GM23338 (cell line): ENCODE measurements around the gene RAB21. TPM values are rescaled to one million over a fixed set of nuclear protein-coding genes. Genes with fewer than 3 reads are reported as not detected.

Experiments used
- ATAC-seq: fragments of 200-7000 bp; cut with Tn5 transposase; 3 replicates; pipeline ENCODE4 v1.9.1; 2020
- DNase-seq: peaks from one replicate; pipeline ENCODE4 v3.0.0-alpha.2; 2015; ENCODE audit warnings: low spot score
- H2AFZ ChIP-seq: fragments of 200-600 bp; sonication (generic); 2 replicates; pipeline ENCODE4 v1.8.0; 2016; ENCODE audit warnings: antibody characterized with exemption, mild to moderate bottlenecking, moderate library complexity
- H3F3A ChIP-seq: fragments of 200-600 bp; sonication (generic); replicated peaks from 2 replicates; pipeline ENCODE4 v1.8.0; 2017; ENCODE audit warnings: antibody characterized with exemption, mixed run types, low read depth
- H3K27ac ChIP-seq: fragments of 200-600 bp; sonication (generic); 2 replicates; pipeline ENCODE4 v1.6.1; 2016; ENCODE audit warnings: low read depth
- H3K27me3 ChIP-seq: fragments of 200-600 bp; sonication (generic); 2 replicates; pipeline ENCODE4 v1.8.0; 2016; ENCODE audit warnings: mild to moderate bottlenecking, mixed run types, moderate library complexity; ENCODE audit not compliant: insufficient read depth
- H3K36me3 ChIP-seq: fragments of 200-600 bp; sonication (generic); 2 replicates; pipeline ENCODE4 v1.8.0; 2016; ENCODE audit warnings: mild to moderate bottlenecking; ENCODE audit not compliant: insufficient read depth
- H3K4me1 ChIP-seq: fragments of 200-600 bp; sonication (generic); 2 replicates; pipeline ENCODE4 v1.8.0; 2016; ENCODE audit warnings: mild to moderate bottlenecking, moderate library complexity; ENCODE audit not compliant: insufficient read depth
- H3K4me2 ChIP-seq: fragments of 200-600 bp; sonication (generic); 2 replicates; pipeline ENCODE4 v1.7.1; 2017; ENCODE audit warnings: mixed run types
- H3K4me3 ChIP-seq: fragments of 200-600 bp; sonication (generic); 2 replicates; pipeline ENCODE4 v1.6.1; 2016; ENCODE audit warnings: mixed run types
- H3K79me2 ChIP-seq: fragments of 200-600 bp; sonication (generic); replicated peaks from 2 replicates; pipeline ENCODE4 v1.8.0; 2017; ENCODE audit warnings: mild to moderate bottlenecking; ENCODE audit not compliant: insufficient read depth
- H3K9me2 ChIP-seq: fragments of 200-600 bp; sonication (generic); 2 replicates; pipeline ENCODE4 v1.8.0; 2017; ENCODE audit not compliant: insufficient read depth
- H4K20me1 ChIP-seq: fragments of 200-600 bp; sonication (generic); replicated peaks from 2 replicates; pipeline ENCODE4 v1.8.0; 2017; ENCODE audit warnings: mild to moderate bottlenecking; ENCODE audit not compliant: insufficient read depth
- H3K27ac Mint-ChIP-seq: 2 replicates; pipeline ENCODE4 v1.8.0; 2020; ENCODE audit warnings: inconsistent platforms, mild to moderate bottlenecking, moderate library complexity, mixed read lengths
- H3K27me3 Mint-ChIP-seq: 3 replicates; pipeline ENCODE4 v1.8.0; 2022; ENCODE audit warnings: low read depth, mild to moderate bottlenecking, moderate library complexity, mixed read lengths, inconsistent platforms; ENCODE audit not compliant: insufficient read depth, poor library complexity
- H3K36me3 Mint-ChIP-seq: 3 replicates; pipeline ENCODE4 v1.8.0; 2021; ENCODE audit warnings: low read depth, mild to moderate bottlenecking, inconsistent platforms, moderate library complexity, mixed read lengths
- H3K4me1 Mint-ChIP-seq: 3 replicates; pipeline ENCODE4 v1.8.0; 2020; ENCODE audit warnings: mild to moderate bottlenecking, inconsistent platforms, mixed read lengths
- H3K4me3 Mint-ChIP-seq: 3 replicates; pipeline ENCODE4 v1.8.0; 2021; ENCODE audit warnings: moderate library complexity, mild to moderate bottlenecking, inconsistent platforms, mixed read lengths
- H3K9me3 Mint-ChIP-seq: 3 replicates; pipeline ENCODE4 v1.8.0; 2020; ENCODE audit warnings: moderate library complexity, mild to moderate bottlenecking, inconsistent platforms, mixed read lengths
- CREB1 ChIP-seq: fragments of 250-450 bp; sonication (Bioruptor Pico); IDR thresholded peaks from 2 replicates; pipeline ENCODE4 v1.5.0; 2020; ENCODE audit warnings: low read depth, mild to moderate bottlenecking, moderate library complexity
- EZH2 ChIP-seq: fragments of 200-600 bp; sonication (generic); IDR thresholded peaks from one replicate; pipeline ENCODE4 v1.8.0; 2017; ENCODE audit warnings: antibody characterized with exemption, mild to moderate bottlenecking, low read depth; ENCODE audit not compliant: unreplicated experiment
- EZH2phosphoT487 ChIP-seq: fragments of 200-600 bp; sonication (generic); IDR thresholded peaks from one replicate; pipeline ENCODE4 v1.8.1; 2018; ENCODE audit warnings: antibody characterized with exemption; ENCODE audit not compliant: unreplicated experiment
- JUNB ChIP-seq: IDR thresholded peaks from one replicate; pipeline ENCODE4 v1.6.1; 2016; ENCODE audit warnings: antibody characterized with exemption; ENCODE audit not compliant: unreplicated experiment
- NANOG ChIP-seq: IDR thresholded peaks from 2 replicates; pipeline ENCODE4 v1.6.1; 2016; ENCODE audit warnings: antibody characterized with exemption, borderline replicate concordance
- POLR2AphosphoS5 ChIP-seq: IDR thresholded peaks from 2 replicates; pipeline ENCODE4 v1.6.1; 2016; ENCODE audit warnings: antibody characterized with exemption, low read depth
- STAT1 ChIP-seq: IDR thresholded peaks from one replicate; pipeline ENCODE4 v1.6.1; 2016; ENCODE audit warnings: antibody characterized with exemption; ENCODE audit not compliant: unreplicated experiment
- ZNF114 ChIP-seq: fragments of 250-450 bp; sonication (Bioruptor Pico); IDR thresholded peaks from 2 replicates; pipeline ENCODE4 v1.5.0; 2020; ENCODE audit warnings: mild to moderate bottlenecking, moderate library complexity
- ZNF331 ChIP-seq: fragments of 250-450 bp; sonication (Bioruptor Pico); IDR thresholded peaks from 2 replicates; pipeline ENCODE4 v1.5.0; 2020; ENCODE audit warnings: low read depth, mild to moderate bottlenecking, moderate library complexity
- polyA plus RNA-seq: library from polyadenylated mRNA; unstranded; fragments of >200 nt; fragmentation: Nextera tagmentation; extraction: Ambion mirVana; gene quantifications from 2 replicates; pipeline ENCODE4 v1.2.1, GENCODE V29; 2016
- total RNA-seq: library from RNA; depleted of rRNA; stranded (reverse); fragments of >200 nt; shearing (Covaris generic); gene quantifications from 2 replicates; pipeline ENCODE4 v1.2.3, GENCODE V29; 2014
- TF ChIP-seq, protein P1 (sequence below): fragments of 250-450 bp; sonication (Bioruptor Pico); IDR thresholded peaks from 2 replicates; pipeline ENCODE4 v1.5.0; 2020; ENCODE audit warnings: mild to moderate bottlenecking, moderate library complexity
- TF ChIP-seq, protein P2 (sequence below), 2 experiments: fragments of 200-600 bp in 1 of 2; sonication (generic) in 1 of 2; conservative IDR thresholded peaks; 2 replicates each; pipeline versions ENCODE4 v1.5.1 to v1.6.1; 2016 to 2017; ENCODE audit warnings: antibody characterized with exemption in 2 of 2, low read depth in 2 of 2, mild to moderate bottlenecking in 2 of 2, moderate library complexity in 1 of 2
- TF ChIP-seq, protein P3 (sequence below): IDR thresholded peaks from 2 replicates; pipeline ENCODE4 v1.6.1; 2016; ENCODE audit warnings: antibody characterized with exemption
- TF ChIP-seq, protein P4 (sequence below): IDR thresholded peaks from one replicate; pipeline ENCODE4 v1.6.1; 2018; ENCODE audit warnings: antibody characterized with exemption; ENCODE audit not compliant: unreplicated experiment

The RAB21 gene
- total and polyA plus RNA-seq, 2 experiments from 2014 or later = 9.8 to 27.2 TPM

DNA sequence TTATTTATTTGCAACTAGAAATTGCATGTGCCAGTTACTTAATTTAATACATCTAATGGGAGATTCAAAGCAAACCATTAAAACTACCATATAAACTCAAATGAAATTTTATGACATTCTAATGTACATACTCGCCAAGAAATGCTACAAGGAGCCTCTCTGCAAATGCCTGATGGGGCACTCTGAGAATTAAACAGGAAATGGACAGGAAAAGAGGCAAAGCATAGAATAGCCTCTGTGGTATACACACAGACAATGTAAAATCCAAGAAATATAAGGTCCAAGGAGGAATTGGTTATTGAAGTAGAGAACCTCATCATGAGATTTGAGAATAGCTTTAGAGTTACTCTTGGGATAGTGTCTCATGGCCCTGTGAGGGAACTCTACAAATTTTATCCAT, 41.2 kb downstream of the RAB21 start:
- no peaks in the 10 kb centered on the region for H3F3A ChIP-seq
- no peaks in the 10 kb centered on the region for H3K4me1 ChIP-seq
- no peaks in the 10 kb centered on the region for H3K79me2 ChIP-seq
- no peaks in the 10 kb centered on the region for H3K9me2 ChIP-seq
- no peaks in the 10 kb centered on the region for H3K27me3 Mint-ChIP-seq
- H3K4me1 Mint-ChIP-seq = peaks cover 7% of the 10 kb centered on the region; the same call in 2 of the 3 replicates
- H3K27me3 ChIP-seq = no peaks in the 10 kb centered on the region
- TF ChIP-seq, protein P1, sequence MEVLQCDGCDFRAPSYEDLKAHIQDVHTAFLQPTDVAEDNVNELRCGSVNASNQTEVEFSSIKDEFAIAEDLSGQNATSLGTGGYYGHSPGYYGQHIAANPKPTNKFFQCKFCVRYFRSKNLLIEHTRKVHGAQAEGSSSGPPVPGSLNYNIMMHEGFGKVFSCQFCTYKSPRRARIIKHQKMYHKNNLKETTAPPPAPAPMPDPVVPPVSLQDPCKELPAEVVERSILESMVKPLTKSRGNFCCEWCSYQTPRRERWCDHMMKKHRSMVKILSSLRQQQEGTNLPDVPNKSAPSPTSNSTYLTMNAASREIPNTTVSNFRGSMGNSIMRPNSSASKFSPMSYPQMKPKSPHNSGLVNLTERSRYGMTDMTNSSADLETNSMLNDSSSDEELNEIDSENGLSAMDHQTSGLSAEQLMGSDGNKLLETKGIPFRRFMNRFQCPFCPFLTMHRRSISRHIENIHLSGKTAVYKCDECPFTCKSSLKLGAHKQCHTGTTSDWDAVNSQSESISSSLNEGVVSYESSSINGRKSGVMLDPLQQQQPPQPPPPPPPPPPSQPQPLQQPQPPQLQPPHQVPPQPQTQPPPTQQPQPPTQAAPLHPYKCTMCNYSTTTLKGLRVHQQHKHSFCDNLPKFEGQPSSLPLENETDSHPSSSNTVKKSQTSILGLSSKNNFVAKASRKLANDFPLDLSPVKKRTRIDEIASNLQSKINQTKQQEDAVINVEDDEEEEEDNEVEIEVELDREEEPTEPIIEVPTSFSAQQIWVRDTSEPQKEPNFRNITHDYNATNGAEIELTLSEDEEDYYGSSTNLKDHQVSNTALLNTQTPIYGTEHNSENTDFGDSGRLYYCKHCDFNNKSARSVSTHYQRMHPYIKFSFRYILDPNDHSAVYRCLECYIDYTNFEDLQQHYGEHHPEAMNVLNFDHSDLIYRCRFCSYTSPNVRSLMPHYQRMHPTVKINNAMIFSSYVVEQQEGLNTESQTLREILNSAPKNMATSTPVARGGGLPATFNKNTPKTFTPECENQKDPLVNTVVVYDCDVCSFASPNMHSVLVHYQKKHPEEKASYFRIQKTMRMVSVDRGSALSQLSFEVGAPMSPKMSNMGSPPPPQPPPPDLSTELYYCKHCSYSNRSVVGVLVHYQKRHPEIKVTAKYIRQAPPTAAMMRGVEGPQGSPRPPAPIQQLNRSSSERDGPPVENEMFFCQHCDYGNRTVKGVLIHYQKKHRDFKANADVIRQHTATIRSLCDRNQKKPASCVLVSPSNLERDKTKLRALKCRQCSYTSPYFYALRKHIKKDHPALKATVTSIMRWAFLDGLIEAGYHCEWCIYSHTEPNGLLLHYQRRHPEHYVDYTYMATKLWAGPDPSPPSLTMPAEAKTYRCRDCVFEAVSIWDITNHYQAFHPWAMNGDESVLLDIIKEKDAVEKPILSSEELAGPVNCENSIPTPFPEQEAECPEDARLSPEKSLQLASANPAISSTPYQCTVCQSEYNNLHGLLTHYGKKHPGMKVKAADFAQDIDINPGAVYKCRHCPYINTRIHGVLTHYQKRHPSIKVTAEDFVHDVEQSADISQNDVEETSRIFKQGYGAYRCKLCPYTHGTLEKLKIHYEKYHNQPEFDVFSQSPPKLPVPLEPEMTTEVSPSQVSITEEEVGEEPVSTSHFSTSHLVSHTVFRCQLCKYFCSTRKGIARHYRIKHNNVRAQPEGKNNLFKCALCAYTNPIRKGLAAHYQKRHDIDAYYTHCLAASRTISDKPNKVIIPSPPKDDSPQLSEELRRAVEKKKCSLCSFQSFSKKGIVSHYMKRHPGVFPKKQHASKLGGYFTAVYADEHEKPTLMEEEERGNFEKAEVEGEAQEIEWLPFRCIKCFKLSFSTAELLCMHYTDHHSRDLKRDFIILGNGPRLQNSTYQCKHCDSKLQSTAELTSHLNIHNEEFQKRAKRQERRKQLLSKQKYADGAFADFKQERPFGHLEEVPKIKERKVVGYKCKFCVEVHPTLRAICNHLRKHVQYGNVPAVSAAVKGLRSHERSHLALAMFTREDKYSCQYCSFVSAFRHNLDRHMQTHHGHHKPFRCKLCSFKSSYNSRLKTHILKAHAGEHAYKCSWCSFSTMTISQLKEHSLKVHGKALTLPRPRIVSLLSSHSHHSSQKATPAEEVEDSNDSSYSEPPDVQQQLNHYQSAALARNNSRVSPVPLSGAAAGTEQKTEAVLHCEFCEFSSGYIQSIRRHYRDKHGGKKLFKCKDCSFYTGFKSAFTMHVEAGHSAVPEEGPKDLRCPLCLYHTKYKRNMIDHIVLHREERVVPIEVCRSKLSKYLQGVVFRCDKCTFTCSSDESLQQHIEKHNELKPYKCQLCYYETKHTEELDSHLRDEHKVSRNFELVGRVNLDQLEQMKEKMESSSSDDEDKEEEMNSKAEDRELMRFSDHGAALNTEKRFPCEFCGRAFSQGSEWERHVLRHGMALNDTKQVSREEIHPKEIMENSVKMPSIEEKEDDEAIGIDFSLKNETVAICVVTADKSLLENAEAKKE = no peak
- no peak for TF ChIP-seq ZNF114 (CRISPR knock-in tag)
- no peak for TF ChIP-seq EZH2
- no peak for TF ChIP-seq ZNF331
- no peak for TF ChIP-seq CREB1 (CRISPR knock-in tag)
- no peak for TF ChIP-seq STAT1
- TF ChIP-seq, protein P2, sequence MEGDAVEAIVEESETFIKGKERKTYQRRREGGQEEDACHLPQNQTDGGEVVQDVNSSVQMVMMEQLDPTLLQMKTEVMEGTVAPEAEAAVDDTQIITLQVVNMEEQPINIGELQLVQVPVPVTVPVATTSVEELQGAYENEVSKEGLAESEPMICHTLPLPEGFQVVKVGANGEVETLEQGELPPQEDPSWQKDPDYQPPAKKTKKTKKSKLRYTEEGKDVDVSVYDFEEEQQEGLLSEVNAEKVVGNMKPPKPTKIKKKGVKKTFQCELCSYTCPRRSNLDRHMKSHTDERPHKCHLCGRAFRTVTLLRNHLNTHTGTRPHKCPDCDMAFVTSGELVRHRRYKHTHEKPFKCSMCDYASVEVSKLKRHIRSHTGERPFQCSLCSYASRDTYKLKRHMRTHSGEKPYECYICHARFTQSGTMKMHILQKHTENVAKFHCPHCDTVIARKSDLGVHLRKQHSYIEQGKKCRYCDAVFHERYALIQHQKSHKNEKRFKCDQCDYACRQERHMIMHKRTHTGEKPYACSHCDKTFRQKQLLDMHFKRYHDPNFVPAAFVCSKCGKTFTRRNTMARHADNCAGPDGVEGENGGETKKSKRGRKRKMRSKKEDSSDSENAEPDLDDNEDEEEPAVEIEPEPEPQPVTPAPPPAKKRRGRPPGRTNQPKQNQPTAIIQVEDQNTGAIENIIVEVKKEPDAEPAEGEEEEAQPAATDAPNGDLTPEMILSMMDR (conservative IDR thresholded peaks at IDR 0.05; ENCODE audit: low read depth in 2 of 2) = no peak
- TF ChIP-seq NANOG = no peak
- no peak for TF ChIP-seq JUNB
- TF ChIP-seq, protein P3, sequence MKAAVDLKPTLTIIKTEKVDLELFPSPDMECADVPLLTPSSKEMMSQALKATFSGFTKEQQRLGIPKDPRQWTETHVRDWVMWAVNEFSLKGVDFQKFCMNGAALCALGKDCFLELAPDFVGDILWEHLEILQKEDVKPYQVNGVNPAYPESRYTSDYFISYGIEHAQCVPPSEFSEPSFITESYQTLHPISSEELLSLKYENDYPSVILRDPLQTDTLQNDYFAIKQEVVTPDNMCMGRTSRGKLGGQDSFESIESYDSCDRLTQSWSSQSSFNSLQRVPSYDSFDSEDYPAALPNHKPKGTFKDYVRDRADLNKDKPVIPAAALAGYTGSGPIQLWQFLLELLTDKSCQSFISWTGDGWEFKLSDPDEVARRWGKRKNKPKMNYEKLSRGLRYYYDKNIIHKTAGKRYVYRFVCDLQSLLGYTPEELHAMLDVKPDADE = no peak
- TF ChIP-seq POLR2AphosphoS5 = no peak
- TF ChIP-seq EZH2phosphoT487 = no peak
- TF ChIP-seq, protein P4, sequence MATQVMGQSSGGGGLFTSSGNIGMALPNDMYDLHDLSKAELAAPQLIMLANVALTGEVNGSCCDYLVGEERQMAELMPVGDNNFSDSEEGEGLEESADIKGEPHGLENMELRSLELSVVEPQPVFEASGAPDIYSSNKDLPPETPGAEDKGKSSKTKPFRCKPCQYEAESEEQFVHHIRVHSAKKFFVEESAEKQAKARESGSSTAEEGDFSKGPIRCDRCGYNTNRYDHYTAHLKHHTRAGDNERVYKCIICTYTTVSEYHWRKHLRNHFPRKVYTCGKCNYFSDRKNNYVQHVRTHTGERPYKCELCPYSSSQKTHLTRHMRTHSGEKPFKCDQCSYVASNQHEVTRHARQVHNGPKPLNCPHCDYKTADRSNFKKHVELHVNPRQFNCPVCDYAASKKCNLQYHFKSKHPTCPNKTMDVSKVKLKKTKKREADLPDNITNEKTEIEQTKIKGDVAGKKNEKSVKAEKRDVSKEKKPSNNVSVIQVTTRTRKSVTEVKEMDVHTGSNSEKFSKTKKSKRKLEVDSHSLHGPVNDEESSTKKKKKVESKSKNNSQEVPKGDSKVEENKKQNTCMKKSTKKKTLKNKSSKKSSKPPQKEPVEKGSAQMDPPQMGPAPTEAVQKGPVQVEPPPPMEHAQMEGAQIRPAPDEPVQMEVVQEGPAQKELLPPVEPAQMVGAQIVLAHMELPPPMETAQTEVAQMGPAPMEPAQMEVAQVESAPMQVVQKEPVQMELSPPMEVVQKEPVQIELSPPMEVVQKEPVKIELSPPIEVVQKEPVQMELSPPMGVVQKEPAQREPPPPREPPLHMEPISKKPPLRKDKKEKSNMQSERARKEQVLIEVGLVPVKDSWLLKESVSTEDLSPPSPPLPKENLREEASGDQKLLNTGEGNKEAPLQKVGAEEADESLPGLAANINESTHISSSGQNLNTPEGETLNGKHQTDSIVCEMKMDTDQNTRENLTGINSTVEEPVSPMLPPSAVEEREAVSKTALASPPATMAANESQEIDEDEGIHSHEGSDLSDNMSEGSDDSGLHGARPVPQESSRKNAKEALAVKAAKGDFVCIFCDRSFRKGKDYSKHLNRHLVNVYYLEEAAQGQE = no peak
- no peak for ATAC-seq
- no peak overlapping the region for H2AFZ ChIP-seq
- H4K20me1 ChIP-seq = no peaks in the 10 kb centered on the region
- no peak overlapping the region for H3K4me2 ChIP-seq
- H3K4me3 Mint-ChIP-seq = no peak overlapping the region
- no peak overlapping the region for H3K4me3 ChIP-seq
- no peak for DNase-seq
- H3K36me3 ChIP-seq = no peaks in the 10 kb centered on the region
- no peak overlapping the region for H3K27ac ChIP-seq
- no peaks in the 10 kb centered on the region for H3K36me3 Mint-ChIP-seq
- H3K27ac Mint-ChIP-seq = no peak overlapping the region
- no peaks in the 10 kb centered on the region for H3K9me3 Mint-ChIP-seq
